Neural progenitor cell (in vitro differentiated cells): ENCODE measurements around the gene CFAP57.

ENCODE experiments used
- EZH2 ChIP-seq: fragments of 200-600 bp; sonication (generic); IDR thresholded peaks from 2 replicates; pipeline ENCODE4 v1.6.1; 2017; ENCODE audit warnings: antibody characterized with exemption, mild to moderate bottlenecking, moderate library complexity
- EZH2phosphoT487 ChIP-seq: fragments of 200-600 bp; sonication (generic); IDR thresholded peaks from 2 replicates; pipeline ENCODE4 v1.6.1; 2017; ENCODE audit warnings: antibody characterized with exemption
- TF ChIP-seq, protein P1 (sequence below): fragments of 200-600 bp; sonication (generic); IDR thresholded peaks from 2 replicates; pipeline ENCODE4 v1.5.1; 2017; ENCODE audit warnings: antibody characterized with exemption, mild to moderate bottlenecking

DNA sequence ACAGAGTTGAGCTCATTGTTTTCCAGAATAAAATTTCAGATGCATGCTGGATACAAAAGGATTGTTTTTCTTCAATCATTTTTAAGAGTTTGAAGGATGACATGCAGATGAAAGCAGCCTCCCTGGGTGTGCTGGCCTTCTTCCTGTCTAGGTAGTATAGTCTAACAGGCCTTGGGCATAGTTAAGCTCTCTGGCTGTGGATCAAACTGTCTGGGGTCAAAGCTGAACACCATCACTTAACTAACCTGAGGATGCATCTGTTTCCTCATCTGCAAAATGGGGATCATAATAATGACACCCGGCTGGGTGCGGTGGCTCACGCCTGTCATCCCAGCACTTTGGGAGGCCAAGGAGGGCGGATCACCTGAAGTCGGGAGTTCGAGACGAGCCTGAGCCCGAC is 122.6 kb downstream of the CFAP57 start:
- TF ChIP-seq EZH2phosphoT487 = no peak
- TF ChIP-seq, protein P1, sequence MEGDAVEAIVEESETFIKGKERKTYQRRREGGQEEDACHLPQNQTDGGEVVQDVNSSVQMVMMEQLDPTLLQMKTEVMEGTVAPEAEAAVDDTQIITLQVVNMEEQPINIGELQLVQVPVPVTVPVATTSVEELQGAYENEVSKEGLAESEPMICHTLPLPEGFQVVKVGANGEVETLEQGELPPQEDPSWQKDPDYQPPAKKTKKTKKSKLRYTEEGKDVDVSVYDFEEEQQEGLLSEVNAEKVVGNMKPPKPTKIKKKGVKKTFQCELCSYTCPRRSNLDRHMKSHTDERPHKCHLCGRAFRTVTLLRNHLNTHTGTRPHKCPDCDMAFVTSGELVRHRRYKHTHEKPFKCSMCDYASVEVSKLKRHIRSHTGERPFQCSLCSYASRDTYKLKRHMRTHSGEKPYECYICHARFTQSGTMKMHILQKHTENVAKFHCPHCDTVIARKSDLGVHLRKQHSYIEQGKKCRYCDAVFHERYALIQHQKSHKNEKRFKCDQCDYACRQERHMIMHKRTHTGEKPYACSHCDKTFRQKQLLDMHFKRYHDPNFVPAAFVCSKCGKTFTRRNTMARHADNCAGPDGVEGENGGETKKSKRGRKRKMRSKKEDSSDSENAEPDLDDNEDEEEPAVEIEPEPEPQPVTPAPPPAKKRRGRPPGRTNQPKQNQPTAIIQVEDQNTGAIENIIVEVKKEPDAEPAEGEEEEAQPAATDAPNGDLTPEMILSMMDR = no peak
- no peak for TF ChIP-seq EZH2
